Measurements from ENCODE around the gene TRHDE. TPM values are rescaled to one million over a fixed set of nuclear protein-coding genes. Genes with fewer than 3 reads are reported as not detected.

TRHDE gene
- total RNA-seq, 1 experiment from 2014 or later: not detected

- no peak for DNase-seq (ENCODE audit: extremely low read depth, low read depth)
These were observed 1.7 kb downstream of the TRHDE start for GRCh38 chr12:72273851-72274351.

GRCh38 chr12:72274931-72275330, 2.8 kb downstream of the TRHDE start:
- DNase-seq (ENCODE audit: extremely low read depth, low read depth): no peak

- no peak for DNase-seq (ENCODE audit: extremely low read depth, low read depth)
These were observed 3.4 kb downstream of the TRHDE start for GRCh38 chr12:72275526-72275925.

- DNase-seq (ENCODE audit: extremely low read depth, low read depth): no peak
These were observed 4.1 kb downstream of the TRHDE start for GRCh38 chr12:72276181-72276805.

GRCh38 chr12:72277415-72277814, 5.2 kb downstream of the TRHDE start:
- no peak for DNase-seq (ENCODE audit: extremely low read depth, low read depth)

- DNase-seq (ENCODE audit: extremely low read depth, low read depth): no peak
These were observed 6.7 kb downstream of the TRHDE start for GRCh38 chr12:72278894-72279293.

GRCh38 chr12:72281126-72281525, 9.0 kb downstream of the TRHDE start:
- no peak for DNase-seq (ENCODE audit: extremely low read depth, low read depth)

- no peak for DNase-seq (ENCODE audit: extremely low read depth, low read depth)
These were observed 10.6 kb downstream of the TRHDE start for GRCh38 chr12:72282721-72283120.

- DNase-seq (ENCODE audit: extremely low read depth, low read depth): no peak
These were observed 13.7 kb downstream of the TRHDE start for GRCh38 chr12:72285861-72286260.

- no peak for DNase-seq (ENCODE audit: extremely low read depth, low read depth)
These were observed 14.4 kb downstream of the TRHDE start for GRCh38 chr12:72286526-72286925.

GRCh38 chr12:72288436-72288835, 16.3 kb downstream of the TRHDE start:
- no peak for DNase-seq (ENCODE audit: extremely low read depth, low read depth)

- DNase-seq (ENCODE audit: extremely low read depth, low read depth): no peak
These were observed 16.7 kb downstream of the TRHDE start for GRCh38 chr12:72288911-72289310.

GRCh38 chr12:72289633-72290032, 17.5 kb downstream of the TRHDE start:
- DNase-seq (ENCODE audit: extremely low read depth, low read depth): no peak

- DNase-seq (ENCODE audit: extremely low read depth, low read depth): no peak
These were observed 19.0 kb downstream of the TRHDE start for GRCh38 chr12:72291175-72291574.

- DNase-seq (ENCODE audit: extremely low read depth, low read depth): no peak
These were observed 21.5 kb downstream of the TRHDE start for GRCh38 chr12:72293701-72294100.

GRCh38 chr12:72295101-72295500, 22.9 kb downstream of the TRHDE start:
- DNase-seq (ENCODE audit: extremely low read depth, low read depth): no peak

- no peak for DNase-seq (ENCODE audit: extremely low read depth, low read depth)
These were observed 23.6 kb downstream of the TRHDE start for GRCh38 chr12:72295744-72296143.

GRCh38 chr12:72296389-72296788, 24.2 kb downstream of the TRHDE start:
- DNase-seq (ENCODE audit: extremely low read depth, low read depth): no peak

GRCh38 chr12:72297666-72298065, 25.5 kb downstream of the TRHDE start:
- DNase-seq (ENCODE audit: extremely low read depth, low read depth): no peak

- DNase-seq (ENCODE audit: extremely low read depth, low read depth): no peak
These were observed 28.6 kb downstream of the TRHDE start for GRCh38 chr12:72300728-72301127.

GRCh38 chr12:72304751-72305150, 32.6 kb downstream of the TRHDE start:
- DNase-seq (ENCODE audit: extremely low read depth, low read depth): no peak

GRCh38 chr12:72307229-72307628, 35.1 kb downstream of the TRHDE start:
- no peak for DNase-seq (ENCODE audit: extremely low read depth, low read depth)

GRCh38 chr12:72311946-72312345, 39.8 kb downstream of the TRHDE start:
- no peak for DNase-seq (ENCODE audit: extremely low read depth, low read depth)

All from NCI-H460 (cell line).